SK-N-SH treated with all-trans-retinoic acid at 6 μM for 48 hours (cell line): ENCODE results near the gene OLAH.
"Not testable (repeated sequence)": the region's sequence is repeated elsewhere in the genome, so short reads cannot be mapped to it uniquely, and the experiment has no call there.

Experiments
- ATAC-seq: fragments of 200-7000 bp; cut with Tn5 transposase; 3 replicates; pipeline ENCODE4 v1.9.1; 2020; ENCODE audit warnings: mild to moderate bottlenecking, moderate library complexity
- ARNTL ChIP-seq: fragments of 450-650 bp; formaldehyde crosslinking; IDR thresholded peaks from 2 replicates; pipeline ENCODE4 v1.5.0; 2020; ENCODE audit warnings: low read depth, mild to moderate bottlenecking, moderate library complexity, borderline replicate concordance
- CREB5 ChIP-seq: fragments of 250-450 bp; sonication (Bioruptor Pico); IDR thresholded peaks from 2 replicates; pipeline ENCODE4 v1.5.1; 2020; ENCODE audit warnings: low read depth, mild to moderate bottlenecking, moderate library complexity
- CSDC2 ChIP-seq: fragments of 250-450 bp; sonication (Bioruptor Pico); IDR thresholded peaks from 2 replicates; pipeline ENCODE4 v1.5.0; 2020; ENCODE audit warnings: mild to moderate bottlenecking, moderate library complexity
- ESRRG ChIP-seq: fragments of 250-450 bp; sonication (Bioruptor Pico); IDR thresholded peaks from 2 replicates; pipeline ENCODE4 v1.6.1; 2021; ENCODE audit warnings: mild to moderate bottlenecking
- ISL1 ChIP-seq: fragments of 250-450 bp; sonication (Bioruptor Pico); IDR thresholded peaks from 2 replicates; pipeline ENCODE4 v2.1.2; 2022; ENCODE audit warnings: mild to moderate bottlenecking, moderate library complexity
- OSR1 ChIP-seq: fragments of 250-450 bp; sonication (Bioruptor Pico); IDR thresholded peaks from 2 replicates; pipeline ENCODE4 v1.8.0; 2022; ENCODE audit warnings: moderate library complexity, mild to moderate bottlenecking, inconsistent platforms
- PATZ1 ChIP-seq: fragments of 250-450 bp; sonication (Bioruptor Pico); IDR thresholded peaks from 2 replicates; pipeline ENCODE4 v1.8.0; 2020; ENCODE audit warnings: mild to moderate bottlenecking, moderate library complexity, borderline replicate concordance
- POU6F1 ChIP-seq: fragments of 250-450 bp; sonication (Bioruptor Pico); IDR thresholded peaks from 2 replicates; pipeline ENCODE4 v1.8.0; 2021; ENCODE audit warnings: low read depth, mild to moderate bottlenecking, moderate library complexity, borderline replicate concordance
- PPARA ChIP-seq: fragments of 250-450 bp; sonication (Bioruptor Pico); IDR thresholded peaks from 2 replicates; pipeline ENCODE4 v1.5.0; 2020; ENCODE audit warnings: mild to moderate bottlenecking, borderline replicate concordance
- RARB ChIP-seq: fragments of 250-450 bp; sonication (Bioruptor Pico); IDR thresholded peaks from 2 replicates; pipeline ENCODE4 v1.8.0; 2021; ENCODE audit warnings: mild to moderate bottlenecking, moderate library complexity
- SNAI2 ChIP-seq: fragments of 250-450 bp; sonication (Bioruptor Pico); IDR thresholded peaks from 2 replicates; pipeline ENCODE4 v1.5.0; 2020; ENCODE audit warnings: mild to moderate bottlenecking, moderate library complexity
- TCF4 ChIP-seq: fragments of 250-450 bp; sonication (Bioruptor Pico); IDR thresholded peaks from 2 replicates; pipeline ENCODE4 v1.8.0; 2021; ENCODE audit warnings: mild to moderate bottlenecking, moderate library complexity, borderline replicate concordance
- TOX ChIP-seq: fragments of 250-450 bp; sonication (Bioruptor Pico); IDR thresholded peaks from 2 replicates; pipeline ENCODE4 v1.8.0; 2021; ENCODE audit warnings: mild to moderate bottlenecking, moderate library complexity, borderline replicate concordance
- TSHZ2 ChIP-seq: fragments of 250-450 bp; sonication (Bioruptor Pico); IDR thresholded peaks from 2 replicates; pipeline ENCODE4 v1.5.0; 2020; ENCODE audit warnings: mild to moderate bottlenecking, moderate library complexity
- ZFP3 ChIP-seq: fragments of 250-450 bp; sonication (Bioruptor Pico); IDR thresholded peaks from 2 replicates; pipeline ENCODE4 v1.5.0; 2020; ENCODE audit warnings: mild to moderate bottlenecking, moderate library complexity
- ZFP30 ChIP-seq: fragments of 450-650 bp; formaldehyde crosslinking; IDR thresholded peaks from 2 replicates; pipeline ENCODE4 v1.5.0; 2022; ENCODE audit warnings: mild to moderate bottlenecking, moderate library complexity
- ZNF565 ChIP-seq: fragments of 450-650 bp; formaldehyde crosslinking; conservative IDR thresholded peaks from 2 replicates; pipeline ENCODE4 v1.5.0; 2020; ENCODE audit warnings: low read depth, mild to moderate bottlenecking, moderate library complexity
- ZNF70 ChIP-seq: fragments of 450-650 bp; formaldehyde crosslinking; IDR thresholded peaks from 2 replicates; pipeline ENCODE4 v1.5.0; 2020; ENCODE audit warnings: mild to moderate bottlenecking, moderate library complexity

The OLAH gene

GRCh38 chr10:15043674-15044073, at the start of gene OLAH:
TSS of gene OLAH (plus strand) at chr10:15043943. CDS start at chr10:15047289, 3,346 bp downstream.
- no peak for ATAC-seq
- TF ChIP-seq POU6F1 (no peak), PATZ1 (CRISPR knock-in tag) (no peak)

- ATAC-seq: no peak
Measured at GRCh38 chr10:14995964-14996565, 47.7 kb upstream of the OLAH start.

GRCh38 chr10:15013530-15013929, 30.2 kb upstream of the OLAH start:
- ATAC-seq: not testable (repeated sequence)

More at GRCh38 chr10:14995964-14996565, 47.7 kb upstream of the OLAH start:
- TF ChIP-seq PATZ1 (CRISPR knock-in tag) (no peak), CREB5 (CRISPR knock-in tag) (no peak), ZNF70 (no peak), ESRRG (CRISPR knock-in tag) (no peak), CSDC2 (CRISPR knock-in tag) (no peak), SNAI2 (CRISPR knock-in tag) (no peak), ZFP3 (CRISPR knock-in tag) (no peak), TSHZ2 (CRISPR knock-in tag) (no peak), POU6F1 (no peak), OSR1 (CRISPR knock-in tag) (no peak), ZFP30 (CRISPR knock-in tag) (no peak), PPARA (CRISPR knock-in tag) (no peak), ZNF565 (CRISPR knock-in tag) (no peak)
- TF ChIP-seq, all 23 proteins: peak for 0

GRCh38 chr10:15015451-15015850, 28.3 kb upstream of the OLAH start:
- TF ChIP-seq RARB (CRISPR knock-in tag): no peak
- no peak for TF ChIP-seq ZNF70
- TF ChIP-seq TCF4 (CRISPR knock-in tag): no peak
- TF ChIP-seq ISL1 (CRISPR knock-in tag): no peak
- TF ChIP-seq CREB5 (CRISPR knock-in tag): no peak
- TF ChIP-seq TSHZ2 (CRISPR knock-in tag): no peak
- TF ChIP-seq ARNTL: no peak
- no peak for TF ChIP-seq ESRRG (CRISPR knock-in tag)
- no peak for TF ChIP-seq OSR1 (CRISPR knock-in tag)
- no peak for TF ChIP-seq ZFP30 (CRISPR knock-in tag)
- no peak for TF ChIP-seq TOX (CRISPR knock-in tag)
- ATAC-seq: no peak

GRCh38 chr10:15020966-15021365, 22.8 kb upstream of the OLAH start:
- ATAC-seq: not testable (repeated sequence)
